ENCODE data around the gene GLG1.

DNA sequence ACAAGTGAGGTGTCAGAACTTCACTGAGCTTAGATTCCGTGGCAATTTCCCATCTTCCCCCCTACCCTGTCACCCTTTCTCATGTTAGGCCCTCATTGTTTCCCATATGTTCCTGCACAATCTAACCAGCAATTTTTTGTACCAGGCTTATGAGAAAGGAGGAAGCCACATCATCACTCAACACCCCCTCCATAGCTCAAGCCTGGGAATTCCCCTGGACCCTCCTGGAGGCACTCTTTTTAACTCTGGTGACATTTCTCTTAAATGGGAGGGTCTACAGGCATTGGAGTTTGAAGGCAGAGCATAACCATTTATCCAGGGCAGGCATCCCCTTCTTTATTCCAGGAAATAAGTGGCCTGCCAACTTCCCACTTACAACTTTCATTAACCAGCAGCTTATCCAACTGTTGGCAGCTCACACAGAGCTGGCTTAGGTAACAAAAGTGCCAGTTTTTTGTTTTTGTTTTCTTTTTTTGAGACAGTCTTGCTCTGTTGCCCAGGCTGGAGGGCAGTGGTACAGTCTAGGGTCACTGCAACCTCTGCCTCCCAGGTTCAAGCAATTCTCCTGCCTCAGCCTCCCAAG is 10.4 kb upstream of the GLG1 start:
- TF ChIP-seq, protein P1, sequence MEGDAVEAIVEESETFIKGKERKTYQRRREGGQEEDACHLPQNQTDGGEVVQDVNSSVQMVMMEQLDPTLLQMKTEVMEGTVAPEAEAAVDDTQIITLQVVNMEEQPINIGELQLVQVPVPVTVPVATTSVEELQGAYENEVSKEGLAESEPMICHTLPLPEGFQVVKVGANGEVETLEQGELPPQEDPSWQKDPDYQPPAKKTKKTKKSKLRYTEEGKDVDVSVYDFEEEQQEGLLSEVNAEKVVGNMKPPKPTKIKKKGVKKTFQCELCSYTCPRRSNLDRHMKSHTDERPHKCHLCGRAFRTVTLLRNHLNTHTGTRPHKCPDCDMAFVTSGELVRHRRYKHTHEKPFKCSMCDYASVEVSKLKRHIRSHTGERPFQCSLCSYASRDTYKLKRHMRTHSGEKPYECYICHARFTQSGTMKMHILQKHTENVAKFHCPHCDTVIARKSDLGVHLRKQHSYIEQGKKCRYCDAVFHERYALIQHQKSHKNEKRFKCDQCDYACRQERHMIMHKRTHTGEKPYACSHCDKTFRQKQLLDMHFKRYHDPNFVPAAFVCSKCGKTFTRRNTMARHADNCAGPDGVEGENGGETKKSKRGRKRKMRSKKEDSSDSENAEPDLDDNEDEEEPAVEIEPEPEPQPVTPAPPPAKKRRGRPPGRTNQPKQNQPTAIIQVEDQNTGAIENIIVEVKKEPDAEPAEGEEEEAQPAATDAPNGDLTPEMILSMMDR (IDR thresholded peaks at IDR 0.05; ENCODE audit: low read depth, low read length), result no peak
- no peak for TF ChIP-seq EZH2phosphoT487 (IDR thresholded peaks at IDR 0.05; ENCODE audit: low read depth)
